ENCODE data around the gene MAP3K2.

The MAP3K2 gene

GRCh38 chr2:127417406-127417805, 29.6 kb upstream of the MAP3K2 start:
- peaks cover 5% of the 10 kb centered on the region for H3K9me3 ChIP-seq (ENCODE audit: low read length)
- no peaks in the 10 kb centered on the region for H3K79me2 ChIP-seq (ENCODE audit: insufficient read depth, low read length)
- no peak overlapping the region for H3K4me2 ChIP-seq (ENCODE audit: low read length)
- H2AFZ ChIP-seq (ENCODE audit: low read length): no peak overlapping the region
- H3K36me3 ChIP-seq (ENCODE audit: insufficient read depth, low read length): no peaks in the 10 kb centered on the region; the same call in 1 of the 2 replicates
- H3K9me2 ChIP-seq (ENCODE audit: low read depth, low read length): no peaks in the 10 kb centered on the region
- H3K27ac ChIP-seq (ENCODE audit: low read depth, low read length, poor library complexity, severe bottlenecking): no peak overlapping the region
- H3K9ac ChIP-seq (ENCODE audit: low read length): no peak overlapping the region
- peaks cover 12% of the 10 kb centered on the region for H3K4me1 ChIP-seq (ENCODE audit: insufficient read depth, low read length, severe bottlenecking)
- H3F3A ChIP-seq (ENCODE audit: insufficient read depth, low read length): no peaks in the 10 kb centered on the region
- no peak overlapping the region for H3K4me3 ChIP-seq (ENCODE audit: low read depth, low read length, poor library complexity, severe bottlenecking)
- H4K20me1 ChIP-seq (ENCODE audit: insufficient read depth, low read length): no peaks in the 10 kb centered on the region
- peaks cover 8% of the 10 kb centered on the region; the same call in 1 of the 2 replicates for H3K27me3 ChIP-seq (ENCODE audit: insufficient read depth, low read length)
- TF ChIP-seq, protein P1, sequence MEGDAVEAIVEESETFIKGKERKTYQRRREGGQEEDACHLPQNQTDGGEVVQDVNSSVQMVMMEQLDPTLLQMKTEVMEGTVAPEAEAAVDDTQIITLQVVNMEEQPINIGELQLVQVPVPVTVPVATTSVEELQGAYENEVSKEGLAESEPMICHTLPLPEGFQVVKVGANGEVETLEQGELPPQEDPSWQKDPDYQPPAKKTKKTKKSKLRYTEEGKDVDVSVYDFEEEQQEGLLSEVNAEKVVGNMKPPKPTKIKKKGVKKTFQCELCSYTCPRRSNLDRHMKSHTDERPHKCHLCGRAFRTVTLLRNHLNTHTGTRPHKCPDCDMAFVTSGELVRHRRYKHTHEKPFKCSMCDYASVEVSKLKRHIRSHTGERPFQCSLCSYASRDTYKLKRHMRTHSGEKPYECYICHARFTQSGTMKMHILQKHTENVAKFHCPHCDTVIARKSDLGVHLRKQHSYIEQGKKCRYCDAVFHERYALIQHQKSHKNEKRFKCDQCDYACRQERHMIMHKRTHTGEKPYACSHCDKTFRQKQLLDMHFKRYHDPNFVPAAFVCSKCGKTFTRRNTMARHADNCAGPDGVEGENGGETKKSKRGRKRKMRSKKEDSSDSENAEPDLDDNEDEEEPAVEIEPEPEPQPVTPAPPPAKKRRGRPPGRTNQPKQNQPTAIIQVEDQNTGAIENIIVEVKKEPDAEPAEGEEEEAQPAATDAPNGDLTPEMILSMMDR (IDR thresholded peaks at IDR 0.05; ENCODE audit: low read length): no peak

DNA sequence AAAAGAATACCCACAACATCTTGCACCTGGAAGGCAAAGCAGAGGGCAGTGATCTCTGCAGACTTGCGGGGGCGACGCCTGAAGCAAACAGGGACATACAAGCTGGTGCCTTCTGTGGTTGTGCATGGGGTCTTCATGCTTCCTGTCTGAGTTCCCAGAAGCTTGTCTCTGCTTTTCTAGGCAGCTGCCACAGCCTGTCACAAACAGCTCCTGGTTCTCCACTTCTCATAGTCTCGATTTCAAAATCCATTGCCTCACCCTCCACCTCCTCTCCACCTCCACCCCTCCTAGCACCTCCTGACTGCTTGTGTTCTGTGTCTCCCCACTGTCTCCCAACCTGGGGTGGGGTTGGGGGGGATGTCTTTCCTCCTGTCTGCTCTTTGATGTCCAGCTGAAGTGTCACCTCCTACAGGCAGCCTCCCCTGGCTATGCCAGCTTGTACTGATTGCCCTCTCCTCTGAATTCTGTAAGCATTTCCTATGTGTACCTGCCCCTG, 28.8 kb upstream of the MAP3K2 start:
- Histone ChIP-seq H3K79me2 (ENCODE audit: insufficient read depth, low read length) (no peaks in the 10 kb centered on the region), H3K4me3 (ENCODE audit: low read depth, low read length, poor library complexity, severe bottlenecking) (peak overlapping the region; percentile 59), H3K27me3 (ENCODE audit: insufficient read depth, low read length) (0 out of 2 replicates have a peak, but pooled peaks cover 3% of the 10 kb centered on the region), H3F3A (ENCODE audit: insufficient read depth, low read length) (no peaks in the 10 kb centered on the region), H3K36me3 (ENCODE audit: insufficient read depth, low read length) (no peaks in the 10 kb centered on the region; the same call in 1 of the 2 replicates), H3K9me3 (ENCODE audit: low read length) (peaks cover 5% of the 10 kb centered on the region), H3K27ac (ENCODE audit: low read depth, low read length, poor library complexity, severe bottlenecking) (no peak overlapping the region), H3K4me2 (ENCODE audit: low read length) (peak overlapping the region; percentile 86), H3K4me1 (ENCODE audit: insufficient read depth, low read length, severe bottlenecking) (peaks cover 19% of the 10 kb centered on the region), H4K20me1 (ENCODE audit: insufficient read depth, low read length) (no peaks in the 10 kb centered on the region), H2AFZ (ENCODE audit: low read length) (no peak overlapping the region), H3K9me2 (ENCODE audit: low read depth, low read length) (no peaks in the 10 kb centered on the region), H3K9ac (ENCODE audit: low read length) (peak overlapping the region; percentile 42; the same call in 1 of the 2 replicates)
- TF ChIP-seq, protein P1 (IDR thresholded peaks at IDR 0.05; ENCODE audit: low read length): no peak
- TF ChIP-seq EZH2 (IDR thresholded peaks at IDR 0.05; ENCODE audit: borderline replicate concordance, low read length): no peak

GRCh38 chr2:127415593-127416505, 28.1 kb upstream of the MAP3K2 start:
- TF ChIP-seq, protein P1 (IDR thresholded peaks at IDR 0.05; ENCODE audit: low read length): peak; percentile 82
- TF ChIP-seq EZH2 (IDR thresholded peaks at IDR 0.05; ENCODE audit: borderline replicate concordance, low read length): no peak
- H3K27ac ChIP-seq (ENCODE audit: low read depth, low read length, poor library complexity, severe bottlenecking): no peak overlapping the region
- H3K9me2 ChIP-seq (ENCODE audit: low read depth, low read length): no peaks in the 10 kb centered on the region
- H3K4me3 ChIP-seq (ENCODE audit: low read depth, low read length, poor library complexity, severe bottlenecking): peak overlapping the region; percentile 59
- no peaks in the 10 kb centered on the region for H3K79me2 ChIP-seq (ENCODE audit: insufficient read depth, low read length)
- H3F3A ChIP-seq (ENCODE audit: insufficient read depth, low read length): no peaks in the 10 kb centered on the region
- H4K20me1 ChIP-seq (ENCODE audit: insufficient read depth, low read length): no peaks in the 10 kb centered on the region
- H3K9me3 ChIP-seq (ENCODE audit: low read length): peaks cover 5% of the 10 kb centered on the region
- 0 out of 2 replicates have a peak overlapping the region, but pooled peaks have one; percentile 18 for H2AFZ ChIP-seq (ENCODE audit: low read length)
- peak overlapping the region; percentile 86 for H3K4me2 ChIP-seq (ENCODE audit: low read length)
- no peaks in the 10 kb centered on the region for H3K27me3 ChIP-seq (ENCODE audit: insufficient read depth, low read length)
- H3K4me1 ChIP-seq (ENCODE audit: insufficient read depth, low read length, severe bottlenecking): peaks cover 26% of the 10 kb centered on the region
- H3K36me3 ChIP-seq (ENCODE audit: insufficient read depth, low read length): no peaks in the 10 kb centered on the region; the same call in 1 of the 2 replicates
- peak overlapping the region; percentile 42; the same call in 1 of the 2 replicates for H3K9ac ChIP-seq (ENCODE audit: low read length)

Data from OCI-LY1 (cell line).